H1 (cell line): ENCODE results near the gene CROCC2. TPM values are rescaled to one million over a fixed set of nuclear protein-coding genes. Genes with fewer than 3 reads are reported as not detected.

Experiments
- GABPA ChIP-seq: IDR thresholded peaks from 2 replicates; pipeline ENCODE4 v1.6.1; 2011; ENCODE audit warnings: mild to moderate bottlenecking, low read length, moderate library complexity, borderline replicate concordance; ENCODE audit not compliant: insufficient read depth
- JUN ChIP-seq: IDR thresholded peaks from 2 replicates; pipeline ENCODE4 v1.6.1; 2011; ENCODE audit warnings: low read depth, mild to moderate bottlenecking, improper control_type of control experiment, low read length
- POU5F1 ChIP-seq: IDR thresholded peaks from 2 replicates; pipeline ENCODE4 v1.6.1; 2011; ENCODE audit warnings: low read depth, mild to moderate bottlenecking, low read length, moderate library complexity
- polyA plus RNA-seq, 7 experiments: library from polyadenylated mRNA; depleted of rRNA in 3 of 7; stranded (reverse) in 5 of 7; unstranded in 2 of 7; fragments of >200 nt in 5 of 7; fragments of 200-250 nt in 2 of 7; gene quantifications; 1 replicate in 5 of 7; 2 replicates in 1 of 7; 4 replicates in 1 of 7; pipeline versions ENCODE4 v1.2.1 to v1.2.3, GENCODE V29; 2011 to 2013; ENCODE audit warnings: missing spikeins in 2 of 7, mixed read lengths in 2 of 7
- total RNA-seq: library from RNA; stranded (reverse); fragmentation: NEBNext Ultra II Directional; extraction: Animal tissue kit (Norgen Biotek cat#: 25700); gene quantifications from 2 replicates; pipeline ENCODE4 v1.2.1, GENCODE V29; 2021
- TF ChIP-seq, protein P1 (sequence below): IDR thresholded peaks from 2 replicates; pipeline ENCODE4 v1.6.1; 2012; ENCODE audit warnings: inconsistent platforms

The CROCC2 gene
- total and polyA plus RNA-seq, 2 of the 8 experiments (the other 6 are each of a cell fraction or from before 2014, with no cell fraction given), result not detected

DNA sequence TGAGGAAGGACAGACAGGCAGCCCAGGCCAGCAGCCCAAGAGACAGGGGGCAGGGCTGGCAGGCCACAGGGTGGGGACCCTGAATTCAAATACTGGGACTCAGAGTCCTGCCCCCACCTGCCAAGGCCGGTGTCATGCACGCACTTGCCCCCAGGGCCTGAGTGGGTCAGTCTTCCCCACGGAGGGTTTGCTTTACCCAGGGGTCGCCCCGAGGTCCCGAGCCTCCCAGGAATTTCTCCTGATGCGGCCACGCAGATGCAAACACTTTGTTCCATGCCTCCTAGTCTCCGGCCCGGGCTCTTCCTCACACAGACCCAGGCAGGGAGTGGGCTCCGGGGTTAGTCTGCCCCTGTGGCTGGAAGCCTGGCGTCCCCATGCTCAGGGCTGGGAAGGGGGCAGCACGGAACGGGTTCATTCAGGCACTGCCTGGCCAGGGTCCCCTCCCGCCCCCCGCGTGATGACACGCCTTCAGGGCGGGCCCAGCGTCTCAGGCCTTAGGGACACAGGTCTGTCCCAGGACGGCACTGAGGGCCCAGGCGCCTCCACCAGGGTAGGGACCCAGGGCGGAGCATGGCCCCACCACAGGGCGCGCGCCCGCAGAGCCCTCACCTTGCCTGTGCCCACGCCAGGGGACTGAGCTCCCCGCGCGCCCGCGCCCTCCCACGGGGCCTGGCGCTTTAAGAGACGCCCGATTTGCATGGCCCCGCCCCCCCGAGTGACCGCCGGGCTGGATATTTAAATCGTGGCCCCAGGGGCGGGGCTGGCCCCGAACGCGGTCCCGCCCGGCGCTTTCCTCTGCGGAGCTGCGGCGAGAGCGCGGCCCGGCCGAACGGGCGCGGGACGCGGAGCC lies 91.9 kb downstream of the CROCC2 start, which contains the start of gene SNED1 (continued):
- TF ChIP-seq, protein P1, sequence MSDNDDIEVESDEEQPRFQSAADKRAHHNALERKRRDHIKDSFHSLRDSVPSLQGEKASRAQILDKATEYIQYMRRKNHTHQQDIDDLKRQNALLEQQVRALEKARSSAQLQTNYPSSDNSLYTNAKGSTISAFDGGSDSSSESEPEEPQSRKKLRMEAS, result 0 out of 2 replicates have a peak, but pooled peaks have one; percentile 25
- TF ChIP-seq POU5F1 (no peak), GABPA (0 out of 2 replicates have a peak, but pooled peaks have one; percentile 26), JUN (no peak)
